ENCODE data around the gene ACSF2.

DNA sequence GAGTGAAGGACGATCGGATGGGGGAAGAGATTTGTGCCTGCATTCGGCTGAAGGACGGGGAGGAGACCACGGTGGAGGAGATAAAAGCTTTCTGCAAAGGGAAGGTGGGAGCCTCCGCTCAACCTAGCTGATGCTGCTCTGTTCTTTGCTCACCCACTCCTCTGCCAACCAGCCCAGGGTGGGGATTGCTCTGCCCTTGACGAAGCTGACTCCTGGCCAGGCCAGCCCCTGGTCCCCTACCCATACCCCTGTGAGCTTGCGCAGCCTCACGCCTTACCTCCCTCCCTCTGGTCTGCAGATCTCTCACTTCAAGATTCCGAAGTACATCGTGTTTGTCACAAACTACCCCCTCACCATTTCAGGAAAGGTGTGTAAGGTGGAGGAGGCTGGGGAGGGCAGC is 47.9 kb downstream of the ACSF2 start:
- TF ChIP-seq, protein P1, sequence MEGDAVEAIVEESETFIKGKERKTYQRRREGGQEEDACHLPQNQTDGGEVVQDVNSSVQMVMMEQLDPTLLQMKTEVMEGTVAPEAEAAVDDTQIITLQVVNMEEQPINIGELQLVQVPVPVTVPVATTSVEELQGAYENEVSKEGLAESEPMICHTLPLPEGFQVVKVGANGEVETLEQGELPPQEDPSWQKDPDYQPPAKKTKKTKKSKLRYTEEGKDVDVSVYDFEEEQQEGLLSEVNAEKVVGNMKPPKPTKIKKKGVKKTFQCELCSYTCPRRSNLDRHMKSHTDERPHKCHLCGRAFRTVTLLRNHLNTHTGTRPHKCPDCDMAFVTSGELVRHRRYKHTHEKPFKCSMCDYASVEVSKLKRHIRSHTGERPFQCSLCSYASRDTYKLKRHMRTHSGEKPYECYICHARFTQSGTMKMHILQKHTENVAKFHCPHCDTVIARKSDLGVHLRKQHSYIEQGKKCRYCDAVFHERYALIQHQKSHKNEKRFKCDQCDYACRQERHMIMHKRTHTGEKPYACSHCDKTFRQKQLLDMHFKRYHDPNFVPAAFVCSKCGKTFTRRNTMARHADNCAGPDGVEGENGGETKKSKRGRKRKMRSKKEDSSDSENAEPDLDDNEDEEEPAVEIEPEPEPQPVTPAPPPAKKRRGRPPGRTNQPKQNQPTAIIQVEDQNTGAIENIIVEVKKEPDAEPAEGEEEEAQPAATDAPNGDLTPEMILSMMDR (IDR thresholded peaks at IDR 0.05; ENCODE audit: low read length): no peak
- TF ChIP-seq EZH2 (optimal IDR thresholded peaks at IDR 0.05; ENCODE audit: low read depth, low read length) (no peak), EZH2phosphoT487 (IDR thresholded peaks at IDR 0.05; ENCODE audit: low read length) (no peak)
